RWPE2 (cell line): ENCODE results near the gene SLAMF8.

Source experiments
- ATAC-seq: fragments of 200-7000 bp; cut with Tn5 transposase; 3 replicates; pipeline ENCODE4 v1.9.1; 2021; ENCODE audit warnings: low read depth
- DNase-seq: peaks from one replicate; pipeline ENCODE4 v3.0.0-alpha.2; 2020; ENCODE audit warnings: low spot score
- H3K27ac ChIP-seq: fragments of 450-650 bp; 2 replicates; pipeline ENCODE4 v1.5.1; 2017; ENCODE audit warnings: mild to moderate bottlenecking; ENCODE audit not compliant: poor library complexity, severe bottlenecking
- H3K27me3 ChIP-seq: fragments of 250-450 bp; sonication (Bioruptor Pico); 2 replicates; pipeline ENCODE4 v1.5.1; 2021; ENCODE audit warnings: mild to moderate bottlenecking, moderate library complexity; ENCODE audit not compliant: insufficient read depth, poor library complexity, severe bottlenecking
- H3K36me3 ChIP-seq: fragments of 250-450 bp; sonication (Bioruptor Pico); 2 replicates; pipeline ENCODE4 v1.5.1; 2020; ENCODE audit warnings: low read depth, mild to moderate bottlenecking, moderate library complexity
- H3K4me1 ChIP-seq: fragments of 250-450 bp; sonication (Bioruptor Pico); 2 replicates; pipeline ENCODE4 v1.5.1; 2021; ENCODE audit warnings: mild to moderate bottlenecking, moderate library complexity; ENCODE audit not compliant: insufficient read depth, poor library complexity, severe bottlenecking
- H3K4me3 ChIP-seq: fragments of 250-450 bp; sonication (Bioruptor Pico); 2 replicates; pipeline ENCODE4 v1.5.1; 2021; ENCODE audit warnings: mild to moderate bottlenecking, moderate library complexity; ENCODE audit not compliant: severe bottlenecking
- H3K9me3 ChIP-seq: fragments of 250-450 bp; sonication (Bioruptor Pico); 2 replicates; pipeline ENCODE4 v1.5.1; 2021; ENCODE audit warnings: mild to moderate bottlenecking, moderate library complexity; ENCODE audit not compliant: severe bottlenecking
- TF ChIP-seq, protein P1 (sequence below): fragments of 450-650 bp; IDR thresholded peaks from one replicate; pipeline ENCODE4 v1.5.1; 2017; ENCODE audit warnings: mild to moderate bottlenecking, moderate library complexity; ENCODE audit not compliant: poor library complexity, severe bottlenecking

SLAMF8 gene

GRCh38 chr1:159862031-159862430, 35.4 kb downstream of the SLAMF8 start:
- no peaks in the 10 kb centered on the region for H3K4me1 ChIP-seq
- H3K27me3 ChIP-seq, result no peaks in the 10 kb centered on the region
- ATAC-seq (no peak), DNase-seq (no peak)
- H3K27ac ChIP-seq, result no peak overlapping the region
- TF ChIP-seq, protein P1, sequence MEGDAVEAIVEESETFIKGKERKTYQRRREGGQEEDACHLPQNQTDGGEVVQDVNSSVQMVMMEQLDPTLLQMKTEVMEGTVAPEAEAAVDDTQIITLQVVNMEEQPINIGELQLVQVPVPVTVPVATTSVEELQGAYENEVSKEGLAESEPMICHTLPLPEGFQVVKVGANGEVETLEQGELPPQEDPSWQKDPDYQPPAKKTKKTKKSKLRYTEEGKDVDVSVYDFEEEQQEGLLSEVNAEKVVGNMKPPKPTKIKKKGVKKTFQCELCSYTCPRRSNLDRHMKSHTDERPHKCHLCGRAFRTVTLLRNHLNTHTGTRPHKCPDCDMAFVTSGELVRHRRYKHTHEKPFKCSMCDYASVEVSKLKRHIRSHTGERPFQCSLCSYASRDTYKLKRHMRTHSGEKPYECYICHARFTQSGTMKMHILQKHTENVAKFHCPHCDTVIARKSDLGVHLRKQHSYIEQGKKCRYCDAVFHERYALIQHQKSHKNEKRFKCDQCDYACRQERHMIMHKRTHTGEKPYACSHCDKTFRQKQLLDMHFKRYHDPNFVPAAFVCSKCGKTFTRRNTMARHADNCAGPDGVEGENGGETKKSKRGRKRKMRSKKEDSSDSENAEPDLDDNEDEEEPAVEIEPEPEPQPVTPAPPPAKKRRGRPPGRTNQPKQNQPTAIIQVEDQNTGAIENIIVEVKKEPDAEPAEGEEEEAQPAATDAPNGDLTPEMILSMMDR, result no peak
- no peaks in the 10 kb centered on the region for H3K36me3 ChIP-seq
- no peaks in the 10 kb centered on the region for H3K9me3 ChIP-seq
- no peak overlapping the region for H3K4me3 ChIP-seq

GRCh38 chr1:159862557-159862956, 35.9 kb downstream of the SLAMF8 start, which contains the start of gene VSIG8:
Gene VSIG8, minus strand, starts transcription at chr1:159862657. Its CDS starts 136 bp downstream, at chr1:159862521.
- no peaks in the 10 kb centered on the region for H3K27me3 ChIP-seq
- ATAC-seq, result no peak
- H3K27ac ChIP-seq, result no peak within 1 kb of the TSS
- TF ChIP-seq, protein P1, result no peak
- no peaks in the 10 kb centered on the region for H3K9me3 ChIP-seq
- peaks cover 1% of the 10 kb centered on the region for H3K4me1 ChIP-seq
- H3K36me3 ChIP-seq, result no peaks in the 10 kb centered on the region
- H3K4me3 ChIP-seq, result no peak within 1 kb of the TSS
- DNase-seq, result no peak

- Histone ChIP-seq H3K4me3 (no peak overlapping the region), H3K4me1 (peaks cover 18% of the 10 kb centered on the region), H3K27me3 (no peaks in the 10 kb centered on the region), H3K27ac (no peak overlapping the region), H3K36me3 (no peaks in the 10 kb centered on the region), H3K9me3 (no peaks in the 10 kb centered on the region)
- ATAC-seq (no peak), DNase-seq (no peak)
- TF ChIP-seq, protein P1, result no peak
Observed at GRCh38 chr1:159864262-159864661, 37.6 kb downstream of the SLAMF8 start.

- no peak for DNase-seq
- no peak overlapping the region for H3K27ac ChIP-seq
- TF ChIP-seq, protein P1, result no peak
Observed at GRCh38 chr1:159866066-159866465, 39.4 kb downstream of the SLAMF8 start.

DNA sequence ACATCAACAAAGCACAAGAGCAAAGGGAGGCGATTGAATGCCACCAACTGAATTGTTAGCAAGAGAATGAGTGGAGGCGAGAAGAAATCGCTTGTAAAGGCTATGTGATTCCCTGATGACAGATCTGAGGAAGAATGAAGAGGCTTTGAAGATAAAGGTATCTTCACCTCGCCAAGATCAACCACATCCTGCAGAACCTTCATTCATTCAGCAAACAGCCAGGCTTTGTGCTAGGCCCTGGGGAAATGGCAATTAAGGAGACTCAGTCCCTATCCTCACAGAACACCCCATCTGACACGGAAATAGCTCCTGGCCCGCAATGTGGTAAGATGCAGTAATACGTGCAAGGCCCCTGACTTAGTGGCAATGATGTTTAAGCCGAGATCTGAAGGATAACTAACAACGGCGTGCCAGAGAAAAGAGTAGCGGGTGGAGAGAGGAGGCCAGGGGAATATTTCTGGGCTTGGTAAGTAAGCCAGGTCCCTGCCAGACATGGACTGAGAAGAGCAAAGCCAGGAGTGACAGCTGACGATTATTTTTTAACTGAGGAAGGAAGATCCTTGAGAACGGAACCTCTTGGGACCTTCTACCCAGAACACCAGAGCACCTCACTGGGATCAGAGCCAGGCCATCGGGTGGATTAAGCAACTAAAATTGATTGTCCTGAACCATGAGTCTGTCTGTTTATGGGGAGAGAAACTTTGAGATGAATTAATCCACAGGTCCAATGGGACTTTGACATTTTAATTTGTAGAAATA, 40.4 kb downstream of the SLAMF8 start:
- no peak for ATAC-seq

More at GRCh38 chr1:159866066-159866465, 39.4 kb downstream of the SLAMF8 start:
- peaks cover 25% of the 10 kb centered on the region for H3K4me1 ChIP-seq
- H3K36me3 ChIP-seq, result no peaks in the 10 kb centered on the region
- ATAC-seq, result no peak
- H3K9me3 ChIP-seq, result no peaks in the 10 kb centered on the region
- no peak overlapping the region for H3K4me3 ChIP-seq
- no peaks in the 10 kb centered on the region for H3K27me3 ChIP-seq

More for the DNA sequence above, 40.4 kb downstream of the SLAMF8 start:
- H3K9me3 ChIP-seq, result no peaks in the 10 kb centered on the region
- H3K36me3 ChIP-seq, result no peaks in the 10 kb centered on the region
- H3K27me3 ChIP-seq, result no peaks in the 10 kb centered on the region
- H3K4me3 ChIP-seq, result no peak overlapping the region
- DNase-seq, result no peak
- TF ChIP-seq, protein P1, result no peak
- peak overlapping the region; percentile 47 for H3K27ac ChIP-seq
- H3K4me1 ChIP-seq, result peaks cover 25% of the 10 kb centered on the region
